HuH-7 (cell line): ENCODE data around the gene CALN1.
"Not testable (repeated sequence)": the region's sequence is repeated elsewhere in the genome, so short reads cannot be mapped to it uniquely, and the experiment has no call there.

ENCODE experiments used
- DNase-seq: peaks from one replicate; pipeline ENCODE4 v3.0.0; 2011; ENCODE audit warnings: low spot score

The CALN1 gene

DNA sequence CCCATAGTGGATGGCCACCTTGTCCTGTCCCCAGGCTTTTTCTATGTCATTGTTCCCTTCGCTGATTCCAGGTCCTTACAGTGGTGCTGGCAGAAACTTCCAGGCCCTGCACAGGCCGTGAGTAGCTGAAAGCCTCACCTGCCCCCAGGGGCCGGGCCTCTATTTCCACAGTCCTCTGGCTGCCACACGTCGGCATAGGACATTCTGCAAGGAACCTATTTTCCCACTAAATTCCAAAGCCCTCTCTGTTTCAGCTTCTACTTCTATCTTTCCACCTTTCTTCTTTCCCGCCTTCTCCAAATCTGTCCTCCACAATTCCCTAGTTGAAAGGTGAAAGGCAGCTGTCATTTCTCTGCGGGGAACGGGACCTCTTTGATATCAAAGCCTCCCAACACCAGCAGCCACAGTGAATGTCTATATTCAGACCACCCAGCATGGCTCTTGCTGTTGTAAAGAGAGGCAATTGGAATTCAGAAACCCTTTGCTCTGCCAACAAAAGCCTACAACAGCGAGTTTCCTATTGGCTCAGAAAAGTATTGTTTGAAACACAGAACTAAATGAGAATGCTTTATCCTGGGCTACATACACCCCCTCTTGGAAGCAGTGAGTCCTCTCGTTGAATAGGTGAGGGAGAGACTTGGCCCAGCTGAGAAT lies 672.5 kb downstream of the CALN1 start:
- DNase-seq = no peak

DNA sequence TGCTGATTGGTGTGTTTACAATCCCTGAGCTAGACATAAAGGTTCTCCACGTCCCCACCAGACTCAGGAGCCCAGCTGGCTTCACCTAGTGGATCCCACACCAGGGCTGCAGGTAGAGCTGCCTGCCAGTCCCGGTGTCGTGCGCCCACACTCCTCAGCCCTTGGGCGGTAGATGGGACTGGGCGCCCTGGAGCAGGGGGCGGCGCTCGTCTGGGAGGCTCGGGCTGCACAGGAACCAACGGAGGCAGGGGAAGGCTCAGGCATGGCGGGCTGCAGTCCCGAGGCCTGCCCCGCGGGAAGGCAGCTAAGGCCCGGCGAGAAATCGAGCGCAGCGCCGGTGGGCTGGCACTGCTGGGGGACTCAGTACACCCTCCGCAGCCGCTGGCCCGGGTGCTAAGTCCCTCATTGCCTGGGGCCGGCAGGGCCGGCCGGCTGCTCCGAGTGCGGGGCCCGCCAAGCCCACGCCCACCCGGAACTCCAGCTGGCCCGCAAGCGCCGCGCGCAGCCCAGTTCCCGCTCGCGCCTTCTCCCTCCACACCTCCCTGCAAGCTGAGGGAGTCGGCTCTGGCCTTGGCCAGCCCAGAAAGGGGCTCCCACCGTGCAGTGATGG lies 674.1 kb downstream of the CALN1 start:
- not testable (repeated sequence) for DNase-seq

DNA sequence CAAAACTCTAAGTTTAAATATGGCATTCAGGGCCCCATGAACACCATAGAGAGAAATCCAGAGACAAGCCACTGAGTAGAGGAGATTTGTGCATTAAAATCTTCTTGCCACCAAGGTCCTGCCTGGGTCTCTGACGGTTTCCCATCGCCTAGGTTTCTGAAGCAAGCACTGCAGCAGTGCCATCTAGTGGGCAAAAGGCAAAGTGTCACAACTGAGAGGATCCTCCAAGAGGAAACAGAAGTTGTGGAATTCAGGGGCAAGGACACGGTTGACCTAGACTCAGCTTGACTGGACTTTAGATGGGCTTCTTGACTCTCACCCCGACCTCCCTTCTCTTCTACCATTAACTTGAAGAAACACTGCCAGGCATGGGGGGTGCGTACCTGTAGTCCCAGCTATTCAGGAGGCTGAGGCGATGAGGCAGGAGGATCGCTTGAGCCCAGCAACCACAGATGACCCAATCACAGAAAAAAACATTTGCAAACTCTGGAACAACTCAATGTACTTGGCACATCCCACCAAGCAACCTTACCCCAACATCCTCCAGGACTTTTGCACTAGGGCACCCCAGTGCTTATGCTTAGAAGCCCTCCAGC lies 676.1 kb downstream of the CALN1 start:
- DNase-seq = peak; percentile 93

DNA sequence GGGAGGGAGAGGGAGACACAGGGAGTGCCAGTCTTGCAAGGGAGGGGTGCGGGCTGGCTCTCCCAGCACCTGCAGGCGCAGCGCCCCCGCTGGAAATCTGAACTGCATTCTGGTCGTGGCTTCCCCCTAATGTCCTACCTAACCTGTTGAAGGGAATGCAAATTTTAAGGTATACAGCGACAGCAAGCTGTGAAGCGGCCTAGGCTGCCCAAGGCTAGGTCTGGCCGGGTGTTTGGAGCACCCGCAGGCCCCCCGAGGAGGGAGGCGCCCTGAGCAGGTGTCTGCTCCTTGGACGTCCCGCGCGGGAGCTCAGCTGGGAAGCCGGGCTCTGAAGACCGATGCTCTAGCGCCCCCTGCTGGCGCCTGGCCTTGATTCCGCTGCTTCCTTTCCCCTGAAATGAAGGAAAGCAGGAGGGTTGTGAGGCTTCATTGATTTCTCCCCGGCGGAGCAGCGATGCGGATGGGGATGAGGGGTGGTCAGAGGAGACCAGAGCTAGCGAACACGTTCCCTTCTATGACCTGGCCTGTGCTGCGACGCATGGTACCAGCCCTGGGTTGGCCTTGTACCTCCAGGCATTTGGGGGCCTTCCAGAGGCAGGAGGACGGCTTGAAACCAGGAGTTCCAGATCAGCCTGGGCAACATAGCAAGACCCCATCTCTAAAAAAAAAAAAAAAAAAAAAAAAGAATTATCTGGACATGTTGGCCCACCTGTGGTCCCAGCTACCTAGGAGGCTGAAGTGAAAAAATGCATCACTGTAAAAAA lies 678.8 kb downstream of the CALN1 start:
- peak; percentile 97 for DNase-seq

DNA sequence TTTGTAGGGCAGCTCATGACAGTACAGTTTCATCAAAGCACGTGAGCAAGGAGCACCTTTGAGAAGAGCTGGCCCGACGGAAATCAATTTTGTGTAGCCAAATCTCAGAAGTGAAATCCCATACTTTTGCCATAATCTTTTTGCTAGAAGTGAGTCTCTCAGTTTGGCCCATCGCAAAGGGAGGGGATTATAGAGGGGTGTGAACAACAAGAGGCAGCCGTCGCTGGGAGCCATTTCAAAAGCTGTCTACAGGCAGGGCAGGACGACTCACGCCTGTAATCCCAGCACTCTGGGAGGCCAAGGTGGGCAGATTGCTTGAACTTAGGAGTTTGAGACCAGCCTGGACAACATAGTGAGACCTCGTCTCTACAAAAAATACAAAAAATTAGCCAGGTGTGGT lies 680.4 kb downstream of the CALN1 start:
- no peak for DNase-seq
